Activated naive CD4-positive, alpha-beta T cell treated with Interleukin-2 at 50 U/mL for 16 hours (primary cell): ENCODE measurements around the gene CERCAM.
"Not testable (repeated sequence)": the region's sequence is repeated elsewhere in the genome, so short reads cannot be mapped to it uniquely, and the experiment has no call there.

Source experiments
- DNase-seq: peaks from one replicate; pipeline ENCODE4 v3.0.0-alpha.2; 2020

CERCAM gene

DNA sequence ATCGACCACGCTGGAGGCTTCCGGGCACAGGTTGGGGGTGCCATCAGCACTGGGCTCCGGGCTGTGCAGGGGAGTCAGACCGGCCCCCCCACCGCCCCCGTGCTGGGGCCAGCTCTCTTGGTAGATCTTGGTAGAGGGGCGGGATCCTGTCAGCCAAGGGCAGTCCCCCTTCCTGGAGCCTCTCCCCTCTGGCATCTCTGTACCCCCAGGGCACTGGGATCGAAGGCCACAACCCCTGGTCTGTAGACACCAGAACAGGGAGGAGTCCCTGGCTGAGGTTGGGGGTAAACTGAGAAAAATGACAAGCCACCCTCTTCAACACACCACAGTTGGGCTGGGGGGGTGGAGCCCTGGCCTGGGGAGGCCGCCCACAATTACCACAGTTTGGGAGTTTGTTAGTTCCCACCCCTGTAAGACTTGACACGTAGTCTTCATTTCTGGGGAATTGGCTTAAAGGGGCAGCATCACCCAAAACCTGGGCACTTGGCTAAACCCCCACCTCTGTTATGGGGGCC is 882 bp downstream of the CERCAM start:
- DNase-seq, result no peak

DNA sequence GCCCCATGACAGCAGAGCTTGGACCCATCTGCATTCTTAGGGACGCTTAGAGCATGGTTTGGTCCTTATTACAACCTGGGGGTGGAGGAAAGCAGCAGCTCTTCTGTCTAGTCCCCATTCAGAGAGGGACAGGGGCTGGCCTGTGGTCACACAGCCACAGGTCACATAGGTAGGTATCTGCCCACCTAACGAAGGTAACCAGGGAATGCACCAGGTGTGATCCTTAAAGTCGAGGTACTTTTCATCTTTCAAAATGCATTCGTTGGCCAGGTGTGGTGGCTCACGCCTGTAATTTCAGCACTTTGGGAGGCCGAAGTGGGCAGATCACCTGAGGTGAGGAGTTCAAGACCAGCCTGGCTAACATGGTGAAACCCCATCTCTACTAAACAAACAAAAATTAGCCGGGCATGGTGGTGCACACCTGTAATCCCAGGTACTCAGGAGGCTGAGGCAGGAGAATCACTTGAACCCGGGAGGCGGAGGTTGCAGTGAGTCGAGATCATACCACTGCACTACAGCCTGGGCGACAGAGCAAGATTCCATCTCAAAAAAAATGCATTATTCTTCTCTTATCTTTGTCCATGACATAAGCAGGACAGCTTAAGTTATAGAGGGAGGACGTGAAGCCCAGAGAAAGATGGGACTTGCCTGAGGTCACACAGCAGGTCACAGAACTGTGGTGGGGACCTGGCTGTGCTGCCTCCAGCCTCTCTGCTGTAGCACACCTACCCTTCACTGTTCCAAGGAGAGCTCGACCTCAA is 1.5 kb downstream of the CERCAM start:
- DNase-seq, result not testable (repeated sequence)

DNA sequence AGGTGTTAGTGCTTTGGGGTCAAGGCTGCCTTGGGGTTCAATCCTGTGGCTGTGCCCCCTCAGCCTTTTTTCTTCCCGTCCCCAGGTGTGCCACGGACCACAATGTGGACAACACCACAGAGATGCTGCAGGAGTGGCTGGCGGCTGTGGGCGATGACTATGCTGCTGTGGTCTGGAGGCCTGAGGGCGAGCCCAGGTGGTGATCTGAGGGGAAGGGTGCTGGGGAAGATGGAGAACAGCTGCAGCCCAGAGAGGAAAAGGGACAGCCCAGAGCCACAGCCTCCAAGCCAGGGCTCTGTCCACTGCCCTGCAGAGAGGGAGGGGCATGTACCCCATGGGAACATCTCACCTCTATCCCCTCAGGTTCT is 2.1 kb downstream of the CERCAM start:
- DNase-seq, result no peak

GRCh38 chr9:128423356-128423755 is 2.7 kb downstream of the CERCAM start:
- DNase-seq, result not testable (repeated sequence)

DNA sequence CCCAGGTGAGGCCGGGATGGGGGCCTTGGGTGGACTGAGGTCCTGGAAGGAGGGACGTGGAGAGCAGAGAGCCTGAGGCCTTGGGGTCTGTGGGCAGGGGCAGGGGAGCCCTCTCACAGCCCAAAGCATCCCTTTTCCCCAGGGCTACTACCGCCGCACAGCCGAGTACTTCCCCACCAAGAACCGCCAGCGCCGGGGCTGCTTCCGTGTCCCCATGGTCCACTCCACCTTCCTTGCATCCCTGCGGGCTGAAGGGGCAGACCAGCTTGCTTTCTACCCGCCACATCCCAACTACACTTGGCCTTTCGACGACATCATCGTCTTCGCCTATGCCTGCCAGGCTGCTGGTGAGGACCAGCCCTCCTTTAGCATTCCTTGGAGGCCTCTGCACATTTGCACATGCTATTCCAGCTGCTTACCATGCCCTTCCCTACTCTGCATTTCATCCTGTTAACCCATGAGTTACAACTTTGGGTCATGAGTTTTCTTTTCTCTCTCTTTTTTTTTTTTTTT is 3.7 kb downstream of the CERCAM start:
- no peak for DNase-seq

- DNase-seq, result no peak
Measured at GRCh38 chr9:128428644-128429512, 8.2 kb downstream of the CERCAM start.

DNA sequence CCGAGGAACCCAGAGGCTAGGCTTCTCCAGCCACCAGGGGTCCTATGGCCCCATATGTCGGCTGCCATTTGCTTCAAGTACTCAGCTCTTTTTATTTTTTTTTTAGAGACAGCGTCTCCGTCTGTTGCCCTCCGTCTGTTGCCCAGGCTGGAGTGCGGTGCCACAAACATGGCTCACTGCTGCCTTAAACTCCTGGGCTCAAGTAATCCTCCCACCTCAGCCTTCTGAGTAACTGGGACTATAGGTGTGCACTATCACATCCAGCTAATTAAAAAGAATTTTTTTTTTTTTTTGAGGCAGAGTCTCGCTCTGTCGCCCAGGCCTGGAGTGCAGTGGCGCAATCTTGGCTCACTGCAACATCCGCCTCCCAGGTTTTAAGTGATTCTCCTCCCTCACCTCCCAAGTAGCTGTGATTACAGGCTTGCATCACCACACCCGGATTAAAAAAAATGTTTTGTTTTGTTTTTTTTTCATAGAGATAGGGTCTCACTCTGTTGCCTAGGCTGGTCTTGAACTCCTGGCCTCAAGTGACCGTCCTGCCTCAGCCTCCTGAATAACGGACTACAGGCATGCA is 8.9 kb downstream of the CERCAM start:
- DNase-seq, result no peak

- DNase-seq, result no peak
Measured at GRCh38 chr9:128431207-128431606, 10.6 kb downstream of the CERCAM start.

GRCh38 chr9:128434340-128434739 is 13.7 kb downstream of the CERCAM start:
- DNase-seq, result no peak

DNA sequence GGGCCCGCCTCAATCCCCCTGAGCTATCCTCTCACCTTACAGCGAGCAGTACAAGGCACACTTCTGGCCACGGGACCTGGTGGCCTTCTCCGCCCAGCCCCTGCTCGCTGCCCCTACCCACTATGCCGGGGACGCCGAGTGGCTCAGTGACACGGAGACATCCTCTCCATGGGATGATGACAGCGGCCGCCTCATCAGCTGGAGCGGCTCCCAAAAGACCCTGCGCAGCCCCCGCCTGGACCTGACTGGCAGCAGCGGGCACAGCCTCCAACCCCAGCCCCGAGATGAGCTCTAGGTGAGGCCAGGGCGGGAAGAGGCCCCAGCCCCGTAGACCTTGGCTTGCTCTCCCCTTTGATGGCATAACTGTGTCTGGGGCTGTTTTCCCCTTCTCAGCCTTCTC is 15.0 kb downstream of the CERCAM start:
- DNase-seq, result no peak

GRCh38 chr9:128438343-128439109 is 17.9 kb downstream of the CERCAM start:
- DNase-seq, result peak; percentile 83

DNA sequence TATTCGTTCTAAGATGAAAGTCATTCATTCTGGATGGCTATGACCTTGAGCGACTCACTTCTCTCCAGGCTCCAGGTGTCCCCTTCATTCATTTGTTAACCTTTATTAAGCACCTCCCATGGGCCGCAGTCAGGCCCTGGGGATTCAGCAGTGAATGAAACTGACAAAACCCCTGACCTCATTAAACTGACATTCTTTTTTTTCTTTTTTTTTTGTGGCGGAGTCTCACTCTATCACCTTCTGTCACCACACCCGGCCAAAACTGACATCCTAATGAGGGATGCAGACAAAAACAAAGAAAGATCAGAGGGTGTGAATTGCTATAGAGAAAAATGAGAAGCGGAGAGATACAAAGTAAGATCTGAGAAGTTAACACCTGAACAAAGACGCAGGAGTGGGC is 18.6 kb downstream of the CERCAM start:
- DNase-seq, result no peak

GRCh38 chr9:128442150-128442549 is 21.5 kb downstream of the CERCAM start:
- DNase-seq, result no peak

DNA sequence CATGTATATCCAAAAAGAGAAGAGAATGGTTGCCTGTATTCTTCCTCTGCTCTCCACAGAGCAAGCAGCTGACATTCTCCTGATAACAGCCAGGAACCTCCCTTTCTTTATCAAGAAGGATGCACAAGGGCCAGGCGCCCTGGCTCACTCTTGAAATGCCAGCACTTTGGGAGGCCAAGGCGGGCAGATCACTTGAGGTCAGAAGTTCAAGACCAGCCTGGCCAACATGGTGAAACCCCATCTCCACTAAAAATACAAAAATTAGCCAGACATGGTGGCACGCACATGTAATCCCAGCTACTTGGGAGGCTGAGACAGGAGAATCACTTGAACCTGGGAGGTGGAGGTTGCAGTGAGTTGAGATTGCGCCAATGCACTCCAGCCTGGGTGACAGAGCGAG is 25.8 kb downstream of the CERCAM start:
- not testable (repeated sequence) for DNase-seq

GRCh38 chr9:128448746-128449145 is 28.1 kb downstream of the CERCAM start:
- DNase-seq, result no peak

- DNase-seq, result no peak
Measured at GRCh38 chr9:128454991-128455390, 34.3 kb downstream of the CERCAM start.

GRCh38 chr9:128455849-128456612 is 35.4 kb downstream of the CERCAM start, which contains the start of gene ODF2:
TSS of gene ODF2 (plus strand) at chr9:128456006. CDS start at chr9:128456092, 86 bp downstream.
- peak; percentile 99 for DNase-seq

- DNase-seq, result peak; percentile 74
Measured at GRCh38 chr9:128456613-128457061, 36.0 kb downstream of the CERCAM start.

- no peak for DNase-seq
Measured at GRCh38 chr9:128457207-128457606, 36.5 kb downstream of the CERCAM start.

DNA sequence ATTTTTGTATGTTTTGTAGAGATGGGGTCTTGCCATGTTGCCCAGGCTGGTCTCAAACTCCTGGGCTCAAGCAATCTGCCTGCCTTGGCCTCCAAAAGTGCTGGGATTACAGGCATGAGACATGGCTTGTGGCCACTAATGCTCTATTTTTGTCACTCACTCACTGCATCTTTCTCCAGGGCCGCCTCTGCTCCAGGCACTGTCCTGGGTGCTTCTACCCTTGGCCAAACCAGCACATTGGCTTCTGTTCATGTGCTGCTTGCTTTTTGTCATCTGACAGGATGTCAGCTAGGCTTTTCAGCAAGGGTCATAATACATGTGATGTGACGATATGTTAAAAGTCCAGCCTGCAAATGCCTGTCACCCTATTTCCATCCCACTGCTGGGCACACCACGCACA is 38.4 kb downstream of the CERCAM start:
- no peak for DNase-seq

GRCh38 chr9:128469070-128469469 is 48.4 kb downstream of the CERCAM start:
- DNase-seq, result no peak

GRCh38 chr9:128470560-128470959 is 49.9 kb downstream of the CERCAM start:
- no peak for DNase-seq
